KOPT-K1 (cell line): ENCODE measurements around the gene R3HDM2.
A peak's percentile ranks its signal among the peaks of the same experiment; 100 is the strongest.

ENCODE experiments used
- H3K27ac ChIP-seq: fragments of 200-600 bp; sonication (generic); 2 replicates; pipeline ENCODE4 v1.5.1; 2016; ENCODE audit warnings: antibody characterized with exemption, mild to moderate bottlenecking, low read depth, low read length; ENCODE audit not compliant: poor library complexity, severe bottlenecking
- H3K36me3 ChIP-seq: fragments of 200-600 bp; sonication (generic); 2 replicates; pipeline ENCODE4 v1.5.1; 2017; ENCODE audit warnings: antibody characterized with exemption, mild to moderate bottlenecking, low read length, moderate library complexity; ENCODE audit not compliant: insufficient read depth
- H3K9me3 ChIP-seq: fragments of 200-600 bp; sonication (generic); 2 replicates; pipeline ENCODE4 v1.5.1; 2017; ENCODE audit warnings: antibody characterized with exemption, low read length, mild to moderate bottlenecking; ENCODE audit not compliant: insufficient read depth, poor library complexity, severe bottlenecking

R3HDM2 gene

GRCh38 chr12:57460468-57460784 lies 29.6 kb upstream of the R3HDM2 start:
- Histone ChIP-seq H3K36me3 (no peaks in the 10 kb centered on the region), H3K27ac (no peak overlapping the region)

GRCh38 chr12:57459750-57460467 lies 29.1 kb upstream of the R3HDM2 start, which contains the start of gene GLI1:
GLI1 (plus strand) TSS chr12:57459785; CDS start chr12:57463692, 3,907 bp downstream.
- Histone ChIP-seq H3K27ac (peak within 1 kb of the TSS; percentile 48), H3K36me3 (no peaks in the 10 kb centered on the region), H3K9me3 (no peaks in the 10 kb centered on the region)

More at GRCh38 chr12:57460468-57460784, 29.6 kb upstream of the R3HDM2 start:
- no peaks in the 10 kb centered on the region for H3K9me3 ChIP-seq

GRCh38 chr12:57459055-57459749 lies 28.4 kb upstream of the R3HDM2 start:
- no peaks in the 10 kb centered on the region for H3K36me3 ChIP-seq
- H3K27ac ChIP-seq: peak overlapping the region; percentile 48
- no peaks in the 10 kb centered on the region for H3K9me3 ChIP-seq

GRCh38 chr12:57458665-57459054 lies 27.8 kb upstream of the R3HDM2 start:
- H3K27ac ChIP-seq: peak overlapping the region; percentile 48
- no peaks in the 10 kb centered on the region for H3K9me3 ChIP-seq
- no peaks in the 10 kb centered on the region for H3K36me3 ChIP-seq

GRCh38 chr12:57456737-57457490 lies 26.1 kb upstream of the R3HDM2 start:
- Histone ChIP-seq H3K27ac (no peak overlapping the region), H3K9me3 (no peaks in the 10 kb centered on the region), H3K36me3 (no peaks in the 10 kb centered on the region)

GRCh38 chr12:57456145-57456700 lies 25.4 kb upstream of the R3HDM2 start:
- H3K9me3 ChIP-seq: no peaks in the 10 kb centered on the region
- H3K36me3 ChIP-seq: no peaks in the 10 kb centered on the region
- H3K27ac ChIP-seq: no peak overlapping the region

GRCh38 chr12:57455374-57456144 lies 24.7 kb upstream of the R3HDM2 start:
- no peaks in the 10 kb centered on the region for H3K36me3 ChIP-seq
- no peak overlapping the region for H3K27ac ChIP-seq
- H3K9me3 ChIP-seq: no peaks in the 10 kb centered on the region

GRCh38 chr12:57454566-57455373 lies 23.9 kb upstream of the R3HDM2 start, which contains the start of gene INHBE:
INHBE (plus strand) TSS chr12:57455307; CDS start chr12:57455537, 230 bp downstream.
- no peak within 1 kb of the TSS for H3K27ac ChIP-seq
- H3K36me3 ChIP-seq: no peaks in the 10 kb centered on the region
- no peaks in the 10 kb centered on the region for H3K9me3 ChIP-seq

GRCh38 chr12:57454213-57454565 lies 23.3 kb upstream of the R3HDM2 start:
- no peaks in the 10 kb centered on the region for H3K36me3 ChIP-seq

GRCh38 chr12:57452937-57453509 lies 22.2 kb upstream of the R3HDM2 start:
- no peaks in the 10 kb centered on the region for H3K9me3 ChIP-seq
- no peak overlapping the region for H3K27ac ChIP-seq
- H3K36me3 ChIP-seq: no peaks in the 10 kb centered on the region

More at GRCh38 chr12:57454213-57454565, 23.3 kb upstream of the R3HDM2 start:
- no peak overlapping the region for H3K27ac ChIP-seq
- H3K9me3 ChIP-seq: no peaks in the 10 kb centered on the region

GRCh38 chr12:57452181-57452936 lies 21.5 kb upstream of the R3HDM2 start:
- Histone ChIP-seq H3K36me3 (no peaks in the 10 kb centered on the region), H3K27ac (no peak overlapping the region), H3K9me3 (no peaks in the 10 kb centered on the region)

GRCh38 chr12:57451233-57451778 lies 20.5 kb upstream of the R3HDM2 start:
- Histone ChIP-seq H3K27ac (no peak overlapping the region), H3K9me3 (no peaks in the 10 kb centered on the region), H3K36me3 (no peaks in the 10 kb centered on the region)

- Histone ChIP-seq H3K27ac (no peak overlapping the region), H3K9me3 (no peaks in the 10 kb centered on the region), H3K36me3 (no peaks in the 10 kb centered on the region)
Measured at GRCh38 chr12:57450057-57450456, 19.2 kb upstream of the R3HDM2 start.
